IMR-90 (cell line): ENCODE data around the gene GPR75. TPM values are rescaled to one million over a fixed set of nuclear protein-coding genes. Genes with fewer than 3 reads are reported as not detected.
"Not testable (repeated sequence)": the region's sequence is repeated elsewhere in the genome, so short reads cannot be mapped to it uniquely, and the experiment has no call there.

Experiments
- ATAC-seq: fragments of 200-7000 bp; cut with Tn5 transposase; 2 replicates; pipeline ENCODE4 v1.9.1; 2020; ENCODE audit warnings: low read depth, mild to moderate bottlenecking, moderate library complexity
- BruUV-seq: library from RNA; stranded (reverse); fragments of 400-500 nt; replicated peaks from 2 replicates; lab custom pipeline; 2021; lab: Mats Ljungman, UMichigan
- CTCF ChIA-PET: fragments of 300-600 bp; formaldehyde crosslinking; extraction: SDS; loops from one replicate; lab custom pipeline; 2021; ENCODE audit warnings: antibody characterized with exemption; lab: Yijun Ruan, JAX
- POLR2A ChIA-PET: fragments of 300-600 bp; sonication (Branson Sonifier 250); formaldehyde crosslinking; loops from one replicate; lab custom pipeline; 2022; ENCODE audit warnings: antibody characterized with exemption; ENCODE audit not compliant: unreplicated experiment; lab: Charles Lee
- DNase-seq: peaks from one replicate; pipeline ENCODE4 v3.0.0; 2013
- H2AFZ ChIP-seq: replicated peaks from 2 replicates; pipeline ENCODE3; 2013; ENCODE audit warnings: low read length, mild to moderate bottlenecking; ENCODE audit not compliant: poor library complexity
- H2AK5ac ChIP-seq: 2 replicates; pipeline ENCODE4 v1.6.1; 2013; ENCODE audit warnings: low read depth, low read length, inconsistent platforms
- H2AK9ac ChIP-seq: replicated peaks from 2 replicates; pipeline ENCODE3; 2013; ENCODE audit warnings: mild to moderate bottlenecking, low read depth, low read length, moderate library complexity; ENCODE audit not compliant: poor library complexity
- H2BK120ac ChIP-seq: 2 replicates; pipeline ENCODE4 v1.6.1; 2013; ENCODE audit warnings: low read depth, low read length, inconsistent platforms
- H2BK15ac ChIP-seq: 3 replicates; pipeline ENCODE4 v1.6.1; 2013; ENCODE audit warnings: low read depth, low read length, inconsistent platforms
- H2BK20ac ChIP-seq: 2 replicates; pipeline ENCODE4 v1.6.1; 2013; ENCODE audit warnings: low read depth, mild to moderate bottlenecking, inconsistent platforms, low read length, moderate library complexity
- H2BK5ac ChIP-seq: 2 replicates; pipeline ENCODE4 v1.6.1; 2013; ENCODE audit warnings: mild to moderate bottlenecking, low read depth, low read length, inconsistent platforms; ENCODE audit not compliant: poor library complexity, severe bottlenecking
- H3K14ac ChIP-seq: replicated peaks from 2 replicates; pipeline ENCODE4 v1.6.1; 2013; ENCODE audit warnings: low read depth, low read length, inconsistent platforms
- H3K18ac ChIP-seq: 2 replicates; pipeline ENCODE4 v1.6.1; 2013; ENCODE audit warnings: low read depth, low read length, control low read depth
- H3K23ac ChIP-seq: 2 replicates; pipeline ENCODE4 v1.6.1; 2013; ENCODE audit warnings: low read depth, low read length, inconsistent platforms
- H3K27ac ChIP-seq: 2 replicates; pipeline ENCODE4 v1.5.1; 2013; ENCODE audit warnings: mild to moderate bottlenecking, control low read depth, low read length; ENCODE audit not compliant: insufficient read depth
- H3K27me3 ChIP-seq: 2 replicates; pipeline ENCODE4 v1.6.1; 2013; ENCODE audit warnings: low read length; ENCODE audit not compliant: control insufficient read depth, insufficient read depth
- H3K36me3 ChIP-seq: 2 replicates; pipeline ENCODE4 v1.6.1; 2013; ENCODE audit warnings: low read length, mixed read lengths; ENCODE audit not compliant: control insufficient read depth, insufficient read depth
- H3K4ac ChIP-seq: 2 replicates; pipeline ENCODE4 v1.6.1; 2013; ENCODE audit warnings: low read depth, low read length, inconsistent platforms
- H3K4me1 ChIP-seq: 2 replicates; pipeline ENCODE4 v1.6.1; 2013; ENCODE audit warnings: low read length, mixed read lengths; ENCODE audit not compliant: control insufficient read depth, insufficient read depth
- H3K4me2 ChIP-seq: 2 replicates; pipeline ENCODE4 v1.6.1; 2013; ENCODE audit warnings: low read depth, mild to moderate bottlenecking, control low read depth, low read length, moderate library complexity
- H3K4me3 ChIP-seq: 2 replicates; pipeline ENCODE4 v1.5.1; 2013; ENCODE audit warnings: low read depth, mild to moderate bottlenecking, control low read depth, low read length, moderate library complexity; ENCODE audit not compliant: insufficient read depth
- H3K56ac ChIP-seq: 2 replicates; pipeline ENCODE4 v1.6.1; 2013; ENCODE audit warnings: low read length, inconsistent platforms; ENCODE audit not compliant: insufficient read depth; ENCODE audit errors: extremely low read depth
- H3K79me1 ChIP-seq, 2 experiments: 2 replicates each; pipeline ENCODE4 v1.6.1; 2013; ENCODE audit warnings: low read length in 2 of 2, inconsistent platforms in 1 of 2, low read depth in 1 of 2
- H3K9ac ChIP-seq: 2 replicates; pipeline ENCODE4 v1.6.1; 2013; ENCODE audit warnings: low read depth, low read length, control low read depth
- H3K9me1 ChIP-seq: 2 replicates; pipeline ENCODE4 v1.6.1; 2013; ENCODE audit warnings: low read length, inconsistent platforms; ENCODE audit not compliant: insufficient read depth
- H3K9me3 ChIP-seq: 2 replicates; pipeline ENCODE4 v1.6.1; 2013; ENCODE audit warnings: low read length; ENCODE audit not compliant: control insufficient read depth, insufficient read depth
- H4K20me1 ChIP-seq: 2 replicates; pipeline ENCODE4 v1.6.1; 2013; ENCODE audit warnings: low read length, inconsistent platforms; ENCODE audit not compliant: insufficient read depth
- H4K5ac ChIP-seq: 2 replicates; pipeline ENCODE4 v1.6.1; 2013; ENCODE audit warnings: mild to moderate bottlenecking, low read depth, low read length, control low read depth
- H4K8ac ChIP-seq, 2 experiments: 2 replicates each; pipeline ENCODE4 v1.6.1; 2013; ENCODE audit warnings: low read depth in 2 of 2, low read length in 2 of 2, control low read depth in 1 of 2, inconsistent platforms in 1 of 2
- H4K91ac ChIP-seq: 2 replicates; pipeline ENCODE4 v1.6.1; 2013; ENCODE audit warnings: low read depth, low read length, inconsistent platforms; ENCODE audit not compliant: insufficient read depth
- BHLHE40 ChIP-seq: fragments of 150-350 bp; IDR thresholded peaks from 2 replicates; pipeline ENCODE4 v1.6.1; 2016; ENCODE audit warnings: mild to moderate bottlenecking, low read depth, low read length
- CEBPB ChIP-seq: IDR thresholded peaks from 2 replicates; pipeline ENCODE4 v1.6.1; 2012; ENCODE audit warnings: low read depth, low read length, improper control_type of control experiment
- CHD1 ChIP-seq: IDR thresholded peaks from 2 replicates; pipeline ENCODE4 v1.6.1; 2012; ENCODE audit warnings: low read depth, low read length, improper control_type of control experiment
- MAFK ChIP-seq: IDR thresholded peaks from 2 replicates; pipeline ENCODE4 v1.6.1; 2012; ENCODE audit warnings: low read depth, low read length, improper control_type of control experiment
- MXI1 ChIP-seq: IDR thresholded peaks from 2 replicates; pipeline ENCODE4 v1.6.1; 2012; ENCODE audit warnings: low read depth, mild to moderate bottlenecking, low read length, moderate library complexity, borderline replicate concordance
- RAD21 ChIP-seq: IDR thresholded peaks from 2 replicates; pipeline ENCODE4 v1.6.1; 2012; ENCODE audit warnings: low read length, improper control_type of control experiment
- WGBS, 2 experiments: methylation state at CpG; one replicate each; pipeline versions ENCODE4 v1.1.5 to v1.1.7; 2013; ENCODE audit warnings: missing lambda C conversion rate in 2 of 2; ENCODE audit not compliant: insufficient read length in 1 of 2; ENCODE audit errors: extremely low coverage in 2 of 2; 5-methylcytosine and 5-hydroxymethylcytosine counted together
- dilution Hi-C: fragments of 300-500 bp; cut with HindIII; formaldehyde crosslinking; loops from one replicate; pipeline ENCODE4 v1.14.3; 2018; ENCODE audit warnings: low sequenced_read_pairs; ENCODE audit not compliant: unreplicated experiment
- in situ Hi-C: fragments of 300-500 bp; cut with MboI; formaldehyde crosslinking; loops from 3 replicates; pipeline ENCODE4 v1.14.3; 2019; ENCODE audit warnings: low sequenced_read_pairs, inconsistent platforms, mixed read lengths
- intact Hi-C: fragments of 100-400 bp; cut with micrococcal nuclease; formaldehyde crosslinking; loops from 2 replicates; pipeline ENCODE4 v1.10.0; 2022
- polyA plus RNA-seq, 3 experiments: library from polyadenylated mRNA; depleted of rRNA; stranded (reverse); fragments of >200 nt; gene quantifications; 2 replicates each; pipeline ENCODE4 v1.2.3, GENCODE V29; 2012; ENCODE audit warnings: low replicate concordance in 1 of 3
- total RNA-seq: library from RNA; depleted of rRNA; stranded (reverse); fragments of >200 nt; gene quantifications from 2 replicates; pipeline ENCODE4 v1.2.3, GENCODE V29; 2012
- TF ChIP-seq, protein P1 (sequence below): fragments of 150-350 bp; IDR thresholded peaks from 2 replicates; pipeline ENCODE4 v1.6.1; 2017; ENCODE audit warnings: mild to moderate bottlenecking, antibody characterized with exemption, low read length, low read depth

GPR75 gene
- total and polyA plus RNA-seq, 2 of the 4 experiments (the other 2 are of a cell fraction) = 1.4 to 2.1 TPM

DNA sequence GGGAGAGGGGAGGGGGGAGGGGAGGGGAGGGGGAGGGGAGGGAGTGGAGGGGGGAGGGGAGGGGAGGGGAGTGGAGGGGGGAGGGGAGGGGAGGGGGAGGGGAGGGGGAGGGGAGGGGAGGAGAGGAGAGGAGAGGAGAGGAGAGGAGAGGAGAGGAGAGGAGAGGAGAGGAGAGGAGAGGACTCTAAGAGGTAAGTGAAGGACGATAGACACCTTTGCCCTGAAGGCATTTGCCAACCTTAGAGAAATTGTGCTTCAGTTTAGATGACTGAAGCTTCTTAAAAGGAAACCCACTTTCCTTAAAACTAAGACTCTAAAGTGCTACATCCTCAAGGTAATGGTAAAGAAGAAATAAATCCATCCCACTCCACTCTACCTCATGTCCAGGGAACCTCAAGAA, 19.2 kb downstream of the GPR75 start:
- Histone ChIP-seq H3K56ac (no peak overlapping the region), H2AK9ac (no peak overlapping the region), H3K23ac (no peak overlapping the region), H3K36me3 (peaks cover 2% of the 10 kb centered on the region; the same call in 1 of the 2 replicates), H3K27ac (no peak overlapping the region), H4K91ac (no peak overlapping the region), H3K9ac (no peak overlapping the region), H3K27me3 (no peaks in the 10 kb centered on the region), H2BK120ac (no peak overlapping the region), H2BK20ac (no peak overlapping the region), H2AFZ (no peak overlapping the region), H3K9me1 (no peaks in the 10 kb centered on the region), H4K8ac (no peak overlapping the region), H4K20me1 (no peaks in the 10 kb centered on the region), H3K4ac (no peak overlapping the region), H2BK15ac (no peak overlapping the region), H2AK5ac (no peak overlapping the region), H3K14ac (no peak overlapping the region), H4K5ac (no peak overlapping the region), H3K4me1 (no peaks in the 10 kb centered on the region), H3K18ac (no peak overlapping the region), H3K9me3 (peaks cover 2% of the 10 kb centered on the region), H3K79me1 (no peaks in the 10 kb centered on the region), H2BK5ac (no peak overlapping the region), H3K4me3 (no peak overlapping the region), H3K4me2 (no peak overlapping the region)
- no peak for ATAC-seq
- TF ChIP-seq, protein P1, sequence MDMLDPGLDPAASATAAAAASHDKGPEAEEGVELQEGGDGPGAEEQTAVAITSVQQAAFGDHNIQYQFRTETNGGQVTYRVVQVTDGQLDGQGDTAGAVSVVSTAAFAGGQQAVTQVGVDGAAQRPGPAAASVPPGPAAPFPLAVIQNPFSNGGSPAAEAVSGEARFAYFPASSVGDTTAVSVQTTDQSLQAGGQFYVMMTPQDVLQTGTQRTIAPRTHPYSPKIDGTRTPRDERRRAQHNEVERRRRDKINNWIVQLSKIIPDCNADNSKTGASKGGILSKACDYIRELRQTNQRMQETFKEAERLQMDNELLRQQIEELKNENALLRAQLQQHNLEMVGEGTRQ = no peak
- TF ChIP-seq MXI1 (no peak), MAFK (no peak), CHD1 (no peak), BHLHE40 (no peak), RAD21 (no peak), CEBPB (no peak)
- dilution Hi-C loops (no loop called here), in situ Hi-C loops (no loop called here), intact Hi-C loops (no loop called here)
- no CpG with 5 or more reads among the region's 1 CpG for WGBS, 2 experiments
- DNase-seq = no peak
- CTCF ChIA-PET = no interaction called here
- BruUV-seq = no TSS peak
- POLR2A ChIA-PET = no interaction called here

DNA sequence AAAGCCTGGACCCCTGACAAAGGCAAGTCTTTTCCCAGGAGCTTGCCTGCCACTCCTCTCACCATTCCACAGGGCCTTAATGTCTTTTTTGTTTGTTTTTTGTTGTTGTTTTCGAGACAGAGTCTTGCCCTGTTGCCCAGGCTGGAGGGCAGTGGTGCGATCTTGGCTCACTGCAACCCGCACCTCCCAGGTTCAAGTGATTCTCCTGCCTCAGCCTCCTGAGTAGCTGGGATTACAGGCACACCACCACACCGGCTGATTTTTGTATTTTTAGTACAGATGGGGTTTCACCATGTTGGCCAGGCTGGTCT, 29.8 kb downstream of the GPR75 start:
- H3K14ac ChIP-seq, POLR2A ChIA-PET, H2BK5ac ChIP-seq, CTCF ChIA-PET, H3K79me1 ChIP-seq, H3K9me3 ChIP-seq, H3K4me1 ChIP-seq, H3K27me3 ChIP-seq, H3K36me3 ChIP-seq, H3K4me2 ChIP-seq, ATAC-seq, H3K27ac ChIP-seq, H4K5ac ChIP-seq, H4K91ac ChIP-seq, H4K8ac ChIP-seq, H4K20me1 ChIP-seq, H3K23ac ChIP-seq, H2BK15ac ChIP-seq, BruUV-seq, H3K4ac ChIP-seq, DNase-seq, H3K9ac ChIP-seq, H2BK120ac ChIP-seq, H3K18ac ChIP-seq, in situ Hi-C loops, H3K56ac ChIP-seq, H2AK9ac ChIP-seq, H3K4me3 ChIP-seq, intact Hi-C loops, H2BK20ac ChIP-seq, dilution Hi-C loops, H2AFZ ChIP-seq, H3K9me1 ChIP-seq, H2AK5ac ChIP-seq: not testable (repeated sequence)
- no CpG with 5 or more reads among the region's 4 CpGs for WGBS, 2 experiments
